PFSK-1 (cell line): Measurements from ENCODE around the gene LTBP1.

Experiments
- FOXP2 ChIP-seq: optimal IDR thresholded peaks from 2 replicates; pipeline ENCODE3; 2011; ENCODE audit warnings: borderline replicate concordance, control low read depth, inconsistent platforms; ENCODE audit not compliant: insufficient read depth; ENCODE audit errors: extremely low read length, extremely low read depth
- POLR2AphosphoS5 ChIP-seq: IDR thresholded peaks from 2 replicates; pipeline ENCODE4 v1.6.1; 2012; ENCODE audit warnings: low read depth, mild to moderate bottlenecking, control low read depth, low read length, moderate library complexity
- TAF1 ChIP-seq: IDR thresholded peaks from 2 replicates; pipeline ENCODE4 v1.6.1; 2012; ENCODE audit warnings: low read length, control low read depth, borderline replicate concordance; ENCODE audit not compliant: insufficient read depth
- TF ChIP-seq, protein P1 (sequence below), 2 experiments: IDR thresholded peaks; 2 replicates each; pipeline versions ENCODE4 v1.6.1 to v1.8.0; 2011 to 2012; ENCODE audit warnings: low read depth in 2 of 2, low read length in 2 of 2, control low read depth in 1 of 2, inconsistent platforms in 1 of 2, mild to moderate bottlenecking in 1 of 2, moderate library complexity in 1 of 2; ENCODE audit not compliant: insufficient read depth in 1 of 2

DNA sequence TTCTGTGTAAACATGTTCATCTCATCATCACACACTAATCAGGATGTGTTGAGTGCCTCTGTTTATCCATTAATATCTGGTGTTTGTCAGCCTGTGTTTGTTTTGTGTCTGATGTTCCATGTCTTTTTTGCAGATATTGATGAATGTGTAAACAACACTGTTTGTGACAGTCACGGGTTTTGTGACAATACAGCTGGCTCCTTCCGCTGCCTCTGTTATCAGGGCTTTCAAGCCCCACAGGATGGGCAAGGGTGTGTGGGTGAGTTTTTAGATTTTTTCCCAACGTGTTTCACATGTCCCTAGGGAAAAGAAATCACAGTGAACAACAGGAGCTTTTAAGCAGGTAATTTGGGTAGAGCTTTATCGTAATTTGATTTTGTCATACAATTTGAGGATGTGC, 396.0 kb downstream of the LTBP1 start:
- no peak for TF ChIP-seq TAF1
- TF ChIP-seq, protein P1, sequence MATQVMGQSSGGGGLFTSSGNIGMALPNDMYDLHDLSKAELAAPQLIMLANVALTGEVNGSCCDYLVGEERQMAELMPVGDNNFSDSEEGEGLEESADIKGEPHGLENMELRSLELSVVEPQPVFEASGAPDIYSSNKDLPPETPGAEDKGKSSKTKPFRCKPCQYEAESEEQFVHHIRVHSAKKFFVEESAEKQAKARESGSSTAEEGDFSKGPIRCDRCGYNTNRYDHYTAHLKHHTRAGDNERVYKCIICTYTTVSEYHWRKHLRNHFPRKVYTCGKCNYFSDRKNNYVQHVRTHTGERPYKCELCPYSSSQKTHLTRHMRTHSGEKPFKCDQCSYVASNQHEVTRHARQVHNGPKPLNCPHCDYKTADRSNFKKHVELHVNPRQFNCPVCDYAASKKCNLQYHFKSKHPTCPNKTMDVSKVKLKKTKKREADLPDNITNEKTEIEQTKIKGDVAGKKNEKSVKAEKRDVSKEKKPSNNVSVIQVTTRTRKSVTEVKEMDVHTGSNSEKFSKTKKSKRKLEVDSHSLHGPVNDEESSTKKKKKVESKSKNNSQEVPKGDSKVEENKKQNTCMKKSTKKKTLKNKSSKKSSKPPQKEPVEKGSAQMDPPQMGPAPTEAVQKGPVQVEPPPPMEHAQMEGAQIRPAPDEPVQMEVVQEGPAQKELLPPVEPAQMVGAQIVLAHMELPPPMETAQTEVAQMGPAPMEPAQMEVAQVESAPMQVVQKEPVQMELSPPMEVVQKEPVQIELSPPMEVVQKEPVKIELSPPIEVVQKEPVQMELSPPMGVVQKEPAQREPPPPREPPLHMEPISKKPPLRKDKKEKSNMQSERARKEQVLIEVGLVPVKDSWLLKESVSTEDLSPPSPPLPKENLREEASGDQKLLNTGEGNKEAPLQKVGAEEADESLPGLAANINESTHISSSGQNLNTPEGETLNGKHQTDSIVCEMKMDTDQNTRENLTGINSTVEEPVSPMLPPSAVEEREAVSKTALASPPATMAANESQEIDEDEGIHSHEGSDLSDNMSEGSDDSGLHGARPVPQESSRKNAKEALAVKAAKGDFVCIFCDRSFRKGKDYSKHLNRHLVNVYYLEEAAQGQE (IDR thresholded peaks at IDR 0.05; ENCODE audit: insufficient read depth in 1 of 2, low read depth in 2 of 2, low read length in 2 of 2) = no peak
- no peak for TF ChIP-seq FOXP2
- no peak for TF ChIP-seq POLR2AphosphoS5
